HepG2 (cell line): ENCODE results near the gene ATP9A. TPM values are rescaled to one million over a fixed set of nuclear protein-coding genes. Genes with fewer than 3 reads are reported as not detected.
A peak's percentile ranks its signal among the peaks of the same experiment; 100 is the strongest.

Source experiments
- KDM5B ChIP-seq: sonication (generic); formaldehyde crosslinking; IDR thresholded peaks from 2 replicates; pipeline ENCODE4 v1.4.0; 2020; ENCODE audit warnings: missing genetic modification reagents, mild to moderate bottlenecking, borderline replicate concordance
- MIER3 ChIP-seq: IDR thresholded peaks from 2 replicates; pipeline ENCODE4 v1.6.1; 2016; ENCODE audit warnings: missing compliant biosample characterization, borderline replicate concordance
- NCOR1 ChIP-seq: fragments of 200-600 bp; sonication (generic); IDR thresholded peaks from 2 replicates; pipeline ENCODE4 v1.7.0; 2017; ENCODE audit warnings: antibody characterized with exemption, low read length, borderline replicate concordance
- PLRG1 ChIP-seq: fragments of 450-650 bp; conservative IDR thresholded peaks from 2 replicates; pipeline ENCODE4 v1.6.1; 2016
- PRPF4 ChIP-seq: fragments of 200-400 bp; formaldehyde crosslinking; IDR thresholded peaks from 2 replicates; pipeline ENCODE4 v1.6.1; 2016; ENCODE audit warnings: low read length, low read depth; ENCODE audit not compliant: poor library complexity, severe bottlenecking
- RFX5 ChIP-seq: IDR thresholded peaks from 2 replicates; pipeline ENCODE4 v1.6.1; 2011; ENCODE audit warnings: low read depth, low read length, improper control_type of control experiment
- SRSF9 ChIP-seq: fragments of 200-400 bp; formaldehyde crosslinking; IDR thresholded peaks from 2 replicates; pipeline ENCODE4 v1.6.1; 2018; ENCODE audit warnings: borderline replicate concordance, mild to moderate bottlenecking, low read depth, low read length; ENCODE audit not compliant: insufficient read depth, poor library complexity, severe bottlenecking
- STAG1 ChIP-seq: sonication (generic); formaldehyde crosslinking; IDR thresholded peaks from 2 replicates; pipeline ENCODE4 v1.4.0; 2020; ENCODE audit warnings: missing genetic modification reagents
- TBL1XR1 ChIP-seq: fragments of 150-350 bp; IDR thresholded peaks from 2 replicates; pipeline ENCODE4 v1.6.1; 2014; ENCODE audit warnings: borderline replicate concordance, low read length; ENCODE audit not compliant: partially characterized antibody
- ZBTB4 ChIP-seq: sonication (generic); formaldehyde crosslinking; IDR thresholded peaks from 2 replicates; pipeline ENCODE4 v1.4.0; 2020; ENCODE audit warnings: missing genetic modification reagents, mild to moderate bottlenecking, borderline replicate concordance
- ZNF207 ChIP-seq: fragments of 450-650 bp; IDR thresholded peaks from 2 replicates; pipeline ENCODE4 v1.6.1; 2016; ENCODE audit warnings: antibody characterized with exemption, borderline replicate concordance
- ZNF274 ChIP-seq: sonication (generic); formaldehyde crosslinking; IDR thresholded peaks from 2 replicates; pipeline ENCODE4 v1.5.1; 2020; ENCODE audit warnings: mild to moderate bottlenecking, missing genetic modification reagents
- ZNF331 ChIP-seq: sonication (generic); formaldehyde crosslinking; IDR thresholded peaks from 2 replicates; pipeline ENCODE4 v1.4.0; 2020; ENCODE audit warnings: missing genetic modification reagents
- ZNF44 ChIP-seq: sonication (generic); formaldehyde crosslinking; IDR thresholded peaks from 2 replicates; pipeline ENCODE4 v1.5.1; 2020; ENCODE audit warnings: mild to moderate bottlenecking, missing genetic modification reagents
- ZNF619 ChIP-seq: sonication (generic); formaldehyde crosslinking; IDR thresholded peaks from 2 replicates; pipeline ENCODE4 v1.4.0; 2020; ENCODE audit warnings: mild to moderate bottlenecking, missing genetic modification reagents
- ZNF839 ChIP-seq: sonication (generic); formaldehyde crosslinking; IDR thresholded peaks from 2 replicates; pipeline ENCODE4 v1.4.0; 2020; ENCODE audit warnings: missing genetic modification reagents, mild to moderate bottlenecking, borderline replicate concordance
- ZZZ3 ChIP-seq: sonication (generic); formaldehyde crosslinking; IDR thresholded peaks from 2 replicates; pipeline ENCODE4 v1.4.0; 2020; ENCODE audit warnings: missing genetic modification reagents, mild to moderate bottlenecking, borderline replicate concordance
- polyA plus RNA-seq, 8 experiments: library from polyadenylated mRNA; depleted of rRNA in 3 of 8; stranded (reverse) in 7 of 8; unstranded in 1 of 8; fragments of >200 nt; fragmentation: Illumina TruSeq in 4 of 8; extraction: Trizol in 4 of 8; gene quantifications; 2 replicates each; pipeline versions ENCODE4 v1.2.1 to v1.2.3, GENCODE V29; 2011 to 2016; ENCODE audit warnings: low read depth in 4 of 8, missing spikeins in 1 of 8, mixed read lengths in 1 of 8; ENCODE audit not compliant: insufficient read depth in 1 of 8
- total RNA-seq, 5 experiments: library from RNA; depleted of rRNA; stranded (reverse); fragments of >200 nt; fragmentation: Illumina TruSeq; extraction: Trizol; gene quantifications; 2 replicates each; pipeline ENCODE4 v1.2.3, GENCODE V29; 2016; ENCODE audit warnings: low read depth in 1 of 5
- TF ChIP-seq, protein P1 (sequence below): sonication (generic); formaldehyde crosslinking; IDR thresholded peaks from 2 replicates; pipeline ENCODE4 v1.9.0; 2021; ENCODE audit warnings: missing genetic modification reagents, borderline replicate concordance
- TF ChIP-seq, protein P2 (sequence below): sonication (generic); formaldehyde crosslinking; IDR thresholded peaks from 2 replicates; pipeline ENCODE4 v1.5.0; 2020; ENCODE audit warnings: missing genetic modification reagents, mild to moderate bottlenecking, borderline replicate concordance

The ATP9A gene
- total and polyA plus RNA-seq, 2 of the 13 experiments (the other 11 are each of a cell fraction or from before 2014, with no cell fraction given), result 11.8 to 18.5 TPM

DNA sequence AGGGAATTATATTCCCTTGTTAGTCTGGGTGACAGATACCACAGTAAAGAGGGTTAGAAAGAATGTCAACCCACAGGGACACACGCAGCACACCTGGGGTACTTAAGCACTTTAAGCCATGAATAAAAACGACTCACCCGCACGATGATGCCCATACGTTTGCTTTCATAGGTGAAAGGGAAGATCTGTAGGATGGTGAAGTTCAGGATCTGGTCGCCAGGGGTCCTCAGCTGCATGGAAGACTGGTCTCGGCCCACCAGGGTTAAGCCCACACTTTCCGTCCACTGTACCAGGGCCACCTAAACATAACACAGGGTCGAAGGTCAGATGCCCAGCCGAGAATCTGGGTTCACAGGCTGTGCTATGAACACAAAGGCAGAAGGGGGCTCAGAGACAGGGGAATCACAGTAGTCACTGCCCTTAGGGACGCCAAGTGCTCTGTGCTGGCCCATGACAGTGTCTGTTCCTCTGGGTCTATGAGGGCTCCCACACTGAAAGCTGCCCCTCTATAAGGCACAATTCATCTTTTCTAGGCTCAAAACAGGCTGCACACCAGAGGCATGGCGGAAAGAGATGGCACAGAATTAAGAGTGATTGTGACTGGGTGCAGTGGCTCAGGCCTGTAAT, 128.9 kb downstream of the ATP9A start (continued):
- TF ChIP-seq ZNF839 (CRISPR knock-in tag) (0 out of 2 replicates have a peak, but pooled peaks have one; percentile 36), ZNF619 (peak; percentile 88), TBL1XR1 (peak; percentile 37), ZZZ3 (CRISPR knock-in tag) (no peak), KDM5B (CRISPR knock-in tag) (peak; percentile 70; the same call in 1 of the 2 replicates), RFX5 (no peak), MIER3 (no peak), STAG1 (CRISPR knock-in tag) (peak; percentile 100), ZNF331 (CRISPR knock-in tag) (peak; percentile 13; the same call in 1 of the 2 replicates), PLRG1 (no peak), ZNF44 (CRISPR knock-in tag) (no peak), NCOR1 (no peak), ZNF207 (no peak), SRSF9 (no peak), ZNF274 (CRISPR knock-in tag) (peak; percentile 69; the same call in 1 of the 2 replicates), ZBTB4 (CRISPR knock-in tag) (0 out of 2 replicates have a peak, but pooled peaks have one; percentile 80), PRPF4 (peak; percentile 57)
- TF ChIP-seq, protein P1, sequence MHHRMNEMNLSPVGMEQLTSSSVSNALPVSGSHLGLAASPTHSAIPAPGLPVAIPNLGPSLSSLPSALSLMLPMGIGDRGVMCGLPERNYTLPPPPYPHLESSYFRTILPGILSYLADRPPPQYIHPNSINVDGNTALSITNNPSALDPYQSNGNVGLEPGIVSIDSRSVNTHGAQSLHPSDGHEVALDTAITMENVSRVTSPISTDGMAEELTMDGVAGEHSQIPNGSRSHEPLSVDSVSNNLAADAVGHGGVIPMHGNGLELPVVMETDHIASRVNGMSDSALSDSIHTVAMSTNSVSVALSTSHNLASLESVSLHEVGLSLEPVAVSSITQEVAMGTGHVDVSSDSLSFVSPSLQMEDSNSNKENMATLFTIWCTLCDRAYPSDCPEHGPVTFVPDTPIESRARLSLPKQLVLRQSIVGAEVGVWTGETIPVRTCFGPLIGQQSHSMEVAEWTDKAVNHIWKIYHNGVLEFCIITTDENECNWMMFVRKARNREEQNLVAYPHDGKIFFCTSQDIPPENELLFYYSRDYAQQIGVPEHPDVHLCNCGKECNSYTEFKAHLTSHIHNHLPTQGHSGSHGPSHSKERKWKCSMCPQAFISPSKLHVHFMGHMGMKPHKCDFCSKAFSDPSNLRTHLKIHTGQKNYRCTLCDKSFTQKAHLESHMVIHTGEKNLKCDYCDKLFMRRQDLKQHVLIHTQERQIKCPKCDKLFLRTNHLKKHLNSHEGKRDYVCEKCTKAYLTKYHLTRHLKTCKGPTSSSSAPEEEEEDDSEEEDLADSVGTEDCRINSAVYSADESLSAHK (CRISPR knock-in tag), result no peak
- TF ChIP-seq, protein P2, sequence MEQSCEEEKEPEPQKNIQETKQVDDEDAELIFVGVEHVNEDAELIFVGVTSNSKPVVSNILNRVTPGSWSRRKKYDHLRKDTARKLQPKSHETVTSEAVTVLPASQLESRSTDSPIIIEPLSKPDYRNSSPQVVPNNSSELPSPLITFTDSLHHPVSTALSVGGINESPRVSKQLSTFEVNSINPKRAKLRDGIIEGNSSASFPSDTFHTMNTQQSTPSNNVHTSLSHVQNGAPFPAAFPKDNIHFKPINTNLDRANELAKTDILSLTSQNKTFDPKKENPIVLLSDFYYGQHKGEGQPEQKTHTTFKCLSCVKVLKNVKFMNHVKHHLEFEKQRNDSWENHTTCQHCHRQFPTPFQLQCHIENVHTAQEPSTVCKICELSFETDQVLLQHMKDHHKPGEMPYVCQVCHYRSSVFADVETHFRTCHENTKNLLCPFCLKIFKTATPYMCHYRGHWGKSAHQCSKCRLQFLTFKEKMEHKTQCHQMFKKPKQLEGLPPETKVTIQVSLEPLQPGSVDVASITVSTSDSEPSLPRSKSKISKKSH (CRISPR knock-in tag), result peak; percentile 85; the same call in 1 of the 2 replicates
